H9 (cell line): ENCODE measurements around the gene APOA4. TPM values are rescaled to one million over a fixed set of nuclear protein-coding genes. Genes with fewer than 3 reads are reported as not detected.

Experiments used
- DNase-seq: peaks from one replicate; pipeline ENCODE4 v3.0.0-alpha.2; 2017
- H2AFZ ChIP-seq: one replicate; pipeline ENCODE4 v1.6.1; 2013; ENCODE audit warnings: mild to moderate bottlenecking, low read length, control low read depth, moderate library complexity
- H2AK5ac ChIP-seq: 2 replicates; pipeline ENCODE4 v1.6.1; 2013; ENCODE audit warnings: low read length, control low read depth, mixed read lengths; ENCODE audit not compliant: insufficient read length
- H2BK120ac ChIP-seq: one replicate; pipeline ENCODE4 v1.6.1; 2013; ENCODE audit warnings: low read depth, mild to moderate bottlenecking, low read length, control low read depth, inconsistent platforms; ENCODE audit not compliant: poor library complexity, severe bottlenecking
- H2BK12ac ChIP-seq: 2 replicates; pipeline ENCODE4 v1.6.1; 2013; ENCODE audit warnings: low read length, control low read depth, mixed read lengths, low read depth; ENCODE audit not compliant: insufficient read length
- H2BK15ac ChIP-seq: 2 replicates; pipeline ENCODE4 v1.6.1; 2013; ENCODE audit warnings: low read depth, low read length, control low read depth
- H2BK20ac ChIP-seq: one replicate; pipeline ENCODE4 v1.6.1; 2013; ENCODE audit warnings: low read depth, mild to moderate bottlenecking, low read length, control low read depth, inconsistent platforms; ENCODE audit not compliant: poor library complexity, severe bottlenecking
- H2BK5ac ChIP-seq: 2 replicates; pipeline ENCODE4 v1.6.1; 2013; ENCODE audit warnings: low read length, control low read depth, mixed read lengths; ENCODE audit not compliant: insufficient read length
- H3K14ac ChIP-seq: 2 replicates; pipeline ENCODE4 v1.6.1; 2013; ENCODE audit warnings: low read length, control low read depth; ENCODE audit not compliant: insufficient read depth
- H3K18ac ChIP-seq: 2 replicates; pipeline ENCODE4 v1.6.1; 2013; ENCODE audit warnings: low read depth, mild to moderate bottlenecking, mixed read lengths, low read length, control low read depth; ENCODE audit not compliant: insufficient read length
- H3K23ac ChIP-seq: 2 replicates; pipeline ENCODE4 v1.6.1; 2013; ENCODE audit warnings: low read length, control low read depth, mixed read lengths, low read depth; ENCODE audit not compliant: insufficient read length
- H3K23me2 ChIP-seq: 2 replicates; pipeline ENCODE4 v1.6.1; 2013; ENCODE audit warnings: low read depth, mild to moderate bottlenecking, mixed read lengths, low read length, control low read depth; ENCODE audit not compliant: insufficient read length, poor library complexity, severe bottlenecking
- H3K27ac ChIP-seq: 2 replicates; pipeline ENCODE4 v1.5.1; 2013; ENCODE audit warnings: low read length, control low read depth, mixed read lengths, low read depth; ENCODE audit not compliant: insufficient read length
- H3K27me3 ChIP-seq: 2 replicates; pipeline ENCODE4 v1.6.1; 2013; ENCODE audit warnings: low read length, control low read depth, inconsistent platforms; ENCODE audit not compliant: insufficient read depth
- H3K4ac ChIP-seq: 2 replicates; pipeline ENCODE4 v1.6.1; 2013; ENCODE audit warnings: low read depth, mild to moderate bottlenecking, control low read depth, inconsistent platforms, low read length, moderate library complexity
- H3K4me1 ChIP-seq: 2 replicates; pipeline ENCODE4 v1.6.1; 2013; ENCODE audit warnings: low read length, control low read depth, inconsistent platforms; ENCODE audit not compliant: insufficient read depth
- H3K4me2 ChIP-seq: 2 replicates; pipeline ENCODE4 v1.6.1; 2013; ENCODE audit warnings: low read length, control low read depth, mixed read lengths; ENCODE audit not compliant: insufficient read length, insufficient read depth
- H3K56ac ChIP-seq: 2 replicates; pipeline ENCODE4 v1.6.1; 2013; ENCODE audit warnings: low read depth, mild to moderate bottlenecking, mixed read lengths, low read length, control low read depth; ENCODE audit not compliant: insufficient read length
- H3K79me1 ChIP-seq: 2 replicates; pipeline ENCODE4 v1.6.1; 2013; ENCODE audit warnings: low read depth, mild to moderate bottlenecking, moderate library complexity, low read length, control low read depth, inconsistent platforms; ENCODE audit not compliant: insufficient read depth, poor library complexity, severe bottlenecking
- H3K79me2 ChIP-seq: 2 replicates; pipeline ENCODE4 v1.6.1; 2013; ENCODE audit warnings: low read length, control low read depth, inconsistent platforms; ENCODE audit not compliant: insufficient read depth
- H3K9ac ChIP-seq: 2 replicates; pipeline ENCODE4 v1.6.1; 2013; ENCODE audit warnings: low read length, control low read depth, mixed read lengths; ENCODE audit not compliant: insufficient read length; ENCODE audit errors: extremely low read depth
- H3K9me3 ChIP-seq: one replicate; pipeline ENCODE4 v1.6.1; 2013; ENCODE audit warnings: low read depth, low read length, inconsistent platforms; ENCODE audit not compliant: control insufficient read depth
- H3T11ph ChIP-seq: one replicate; pipeline ENCODE4 v1.6.1; 2013; ENCODE audit warnings: mild to moderate bottlenecking, low read length, control low read depth, inconsistent platforms
- H4K20me1 ChIP-seq: one replicate; pipeline ENCODE4 v1.6.1; 2013; ENCODE audit not compliant: control insufficient read depth, insufficient read length, insufficient read depth
- H4K5ac ChIP-seq: 2 replicates; pipeline ENCODE4 v1.6.1; 2013; ENCODE audit warnings: low read depth, mild to moderate bottlenecking, mixed read lengths, low read length, control low read depth; ENCODE audit not compliant: insufficient read length
- H4K8ac ChIP-seq: replicated peaks from 2 replicates; pipeline ENCODE4 v1.6.1; 2013; ENCODE audit warnings: low read length, control low read depth, mixed read lengths, low read depth; ENCODE audit not compliant: insufficient read length
- H4K91ac ChIP-seq: 2 replicates; pipeline ENCODE4 v1.6.1; 2013; ENCODE audit warnings: low read depth, mild to moderate bottlenecking, moderate library complexity, mixed read lengths, low read length, control low read depth; ENCODE audit not compliant: insufficient read length
- H3K27ac Mint-ChIP-seq, 3 experiments: 2 replicates in 2 of 3; 3 replicates in 1 of 3; pipeline ENCODE4 v1.8.0; 2020 to 2021; ENCODE audit warnings: mixed read lengths in 3 of 3, mild to moderate bottlenecking in 1 of 3, moderate library complexity in 1 of 3
- H3K27me3 Mint-ChIP-seq: 2 replicates; pipeline ENCODE4 v1.8.0; 2021; ENCODE audit warnings: low read depth, mild to moderate bottlenecking, moderate library complexity, mixed read lengths
- H3K36me3 Mint-ChIP-seq, 3 experiments: 2 replicates in 2 of 3; 3 replicates in 1 of 3; pipeline ENCODE4 v1.8.0; 2020 to 2021; ENCODE audit warnings: low read depth in 3 of 3, mixed read lengths in 3 of 3; ENCODE audit not compliant: insufficient read depth in 1 of 3
- H3K4me1 Mint-ChIP-seq, 2 experiments: 2 replicates each; pipeline ENCODE4 v1.8.0; 2020; ENCODE audit warnings: mixed read lengths in 2 of 2
- H3K4me3 Mint-ChIP-seq, 2 experiments: 2 replicates in 1 of 2; 3 replicates in 1 of 2; pipeline ENCODE4 v1.8.0; 2020 to 2021; ENCODE audit warnings: mild to moderate bottlenecking in 2 of 2, mixed read lengths in 2 of 2, moderate library complexity in 1 of 2
- H3K9me3 Mint-ChIP-seq, 2 experiments: 2 replicates in 1 of 2; 3 replicates in 1 of 2; pipeline ENCODE4 v1.8.0; 2020; ENCODE audit warnings: mild to moderate bottlenecking in 2 of 2, mixed read lengths in 2 of 2, moderate library complexity in 1 of 2
- CTCF ChIP-seq: fragments of 200-600 bp; sonication (generic); conservative IDR thresholded peaks from 3 replicates; pipeline ENCODE4 v1.8.0; 2021; ENCODE audit warnings: antibody characterized with exemption, mild to moderate bottlenecking
- WGBS: extraction: QIAGEN DNeasy Blood & Tissue Kit; methylation state at CpG from one replicate; pipeline ENCODE4 v1.1.7; 2013; ENCODE audit warnings: missing lambda C conversion rate, low lambda C conversion rate, mixed read lengths; ENCODE audit not compliant: insufficient read length; ENCODE audit errors: extremely low coverage; 5-methylcytosine and 5-hydroxymethylcytosine counted together
- total RNA-seq: library from RNA; stranded (reverse); gene quantifications from 2 replicates; pipeline ENCODE4 v1.2.1, GENCODE V29; 2021

Gene APOA4
- total RNA-seq, 1 experiment from 2014 or later = not detected

GRCh38 chr11:116837231-116838091 lies 14.4 kb upstream of the APOA4 start, which contains the start of gene APOA1:
APOA1 (minus strand) TSS chr11:116837622; CDS start chr11:116837387, 235 bp downstream.
- Histone ChIP-seq H3K27ac (no peak within 1 kb of the TSS), H4K91ac (no peak within 1 kb of the TSS), H3K27me3 (no peaks in the 10 kb centered on the region), H3K23ac (no peak within 1 kb of the TSS), H4K8ac (no peak within 1 kb of the TSS), H3K79me2 (no peaks in the 10 kb centered on the region), H2BK120ac (no peak within 1 kb of the TSS), H2BK20ac (no peak within 1 kb of the TSS), H3K79me1 (no peaks in the 10 kb centered on the region), H3K56ac (no peak within 1 kb of the TSS), H3K23me2 (peaks cover 6% of the 10 kb centered on the region), H3T11ph (no peak within 1 kb of the TSS), H3K9me3 (no peaks in the 10 kb centered on the region), H2BK15ac (no peak within 1 kb of the TSS), H3K9ac (no peak within 1 kb of the TSS), H3K4me1 (no peaks in the 10 kb centered on the region), H4K20me1 (no peaks in the 10 kb centered on the region), H2AFZ (no peak within 1 kb of the TSS), H2AK5ac (no peak within 1 kb of the TSS), H3K18ac (no peak within 1 kb of the TSS), H2BK5ac (no peak within 1 kb of the TSS), H2BK12ac (no peak within 1 kb of the TSS), H3K14ac (no peak within 1 kb of the TSS; the same call in 1 of the 2 replicates), H4K5ac (no peak within 1 kb of the TSS), H3K4me2 (no peak within 1 kb of the TSS), H3K4ac (no peak within 1 kb of the TSS)
- Mint-ChIP-seq H3K9me3 (no peaks in the 10 kb centered on the region), H3K27me3 (peaks cover 19% of the 10 kb centered on the region), H3K36me3 (no peaks in the 10 kb centered on the region; a peak in 1 of 7 replicates), H3K4me1 (peaks cover 39 to 43% of the 10 kb centered on the region in 2 experiments), H3K27ac (peak within 1 kb of the TSS in 1 of 3 experiments; percentile 53; a peak in 3 of 7 replicates), H3K4me3 (peak within 1 kb of the TSS in 1 of 2 experiments; percentile 12; a peak in 1 of 5 replicates)
- DNase-seq = no peak
- TF ChIP-seq CTCF = no peak
- no CpG with 5 or more reads among the region's 19 CpGs for WGBS
